ENCODE measurements around the gene SPIC. TPM values are rescaled to one million over a fixed set of nuclear protein-coding genes. Genes with fewer than 3 reads are reported as not detected.

Gene SPIC
- total RNA-seq, 1 experiment from 2014 or later, result not detected

GRCh38 chr12:101474248-101474647, 888 bp upstream of the SPIC start:
- no peaks in the 10 kb centered on the region for H3K79me1 ChIP-seq (ENCODE audit: insufficient read depth, low read depth, low read length, poor library complexity, severe bottlenecking)
- H3T11ph ChIP-seq (ENCODE audit: low read length), result no peak overlapping the region
- H3K27me3 ChIP-seq (ENCODE audit: insufficient read depth, low read length), result no peaks in the 10 kb centered on the region
- H2BK5ac ChIP-seq (ENCODE audit: insufficient read length, low read length), result no peak overlapping the region
- Mint-ChIP-seq H3K4me3 (no peak overlapping the region), H3K4me1 (peaks cover 17 to 18% of the 10 kb centered on the region in 2 experiments), H3K36me3 (ENCODE audit: insufficient read depth in 1 of 3, low read depth in 3 of 3) (no peaks in the 10 kb centered on the region), H3K27ac (no peak overlapping the region), H3K27me3 (ENCODE audit: low read depth) (peaks cover 3% of the 10 kb centered on the region; the same call in 1 of the 2 replicates), H3K9me3 (no peaks in the 10 kb centered on the region)
- no peak overlapping the region for H2BK12ac ChIP-seq (ENCODE audit: insufficient read length, low read depth, low read length)
- TF ChIP-seq CTCF (conservative IDR thresholded peaks at IDR 0.05), result no peak
- H3K14ac ChIP-seq (ENCODE audit: insufficient read depth, low read length), result no peak overlapping the region
- no peak overlapping the region for H4K8ac ChIP-seq (replicated peaks; ENCODE audit: insufficient read length, low read depth, low read length)
- H4K91ac ChIP-seq (ENCODE audit: insufficient read length, low read depth, low read length), result no peak overlapping the region
- no peak overlapping the region for H2BK15ac ChIP-seq (ENCODE audit: low read depth, low read length)
- H3K79me2 ChIP-seq (ENCODE audit: insufficient read depth, low read length), result no peaks in the 10 kb centered on the region
- H2BK120ac ChIP-seq (ENCODE audit: low read depth, low read length, poor library complexity, severe bottlenecking), result no peak overlapping the region
- WGBS (ENCODE audit: extremely low coverage, insufficient read length, low lambda C conversion rate), result no CpG with 5 or more reads among the region's 4 CpGs
- H3K23me2 ChIP-seq (ENCODE audit: insufficient read length, low read depth, low read length, poor library complexity, severe bottlenecking), result no peaks in the 10 kb centered on the region
- no peak overlapping the region for H3K56ac ChIP-seq (ENCODE audit: insufficient read length, low read depth, low read length)
- no peak overlapping the region for H3K9ac ChIP-seq (ENCODE audit: extremely low read depth, insufficient read length, low read length)
- no peak overlapping the region for H2AFZ ChIP-seq (ENCODE audit: low read length)
- H3K9me3 ChIP-seq (ENCODE audit: control insufficient read depth, low read depth, low read length), result no peaks in the 10 kb centered on the region
- no peak overlapping the region for H3K27ac ChIP-seq (ENCODE audit: insufficient read length, low read depth, low read length)
- DNase-seq, result no peak
- H3K4me2 ChIP-seq (ENCODE audit: insufficient read depth, insufficient read length, low read length), result no peak overlapping the region
- no peak overlapping the region for H3K23ac ChIP-seq (ENCODE audit: insufficient read length, low read depth, low read length)
- no peak overlapping the region for H3K18ac ChIP-seq (ENCODE audit: insufficient read length, low read depth, low read length)
- no peak overlapping the region for H2BK20ac ChIP-seq (ENCODE audit: low read depth, low read length, poor library complexity, severe bottlenecking)
- H4K20me1 ChIP-seq (ENCODE audit: control insufficient read depth, insufficient read depth, insufficient read length), result no peaks in the 10 kb centered on the region
- no peak overlapping the region for H3K4ac ChIP-seq (ENCODE audit: low read depth, low read length)
- H4K5ac ChIP-seq (ENCODE audit: insufficient read length, low read depth, low read length), result no peak overlapping the region
- no peak overlapping the region for H2AK5ac ChIP-seq (ENCODE audit: insufficient read length, low read length)
- H3K4me1 ChIP-seq (ENCODE audit: insufficient read depth, low read length), result peaks cover 4% of the 10 kb centered on the region; the same call in 1 of the 2 replicates
